GM18873 (cell line): ENCODE results near the gene TRMT1.

Experiments used
- ATAC-seq: cut with Tn5 transposase; IDR thresholded peaks from one replicate; pipeline ENCODE4 v1.9.1; 2021; ENCODE audit warnings: mild to moderate bottlenecking, moderate library complexity, moderate number of reproducible peaks; ENCODE audit not compliant: unreplicated experiment, low FRiP score

TRMT1 gene

GRCh38 chr19:13057147-13057572 lies 59.4 kb downstream of the TRMT1 start:
- no peak for ATAC-seq

GRCh38 chr19:13056052-13056660 lies 60.4 kb downstream of the TRMT1 start:
- ATAC-seq, result no peak

DNA sequence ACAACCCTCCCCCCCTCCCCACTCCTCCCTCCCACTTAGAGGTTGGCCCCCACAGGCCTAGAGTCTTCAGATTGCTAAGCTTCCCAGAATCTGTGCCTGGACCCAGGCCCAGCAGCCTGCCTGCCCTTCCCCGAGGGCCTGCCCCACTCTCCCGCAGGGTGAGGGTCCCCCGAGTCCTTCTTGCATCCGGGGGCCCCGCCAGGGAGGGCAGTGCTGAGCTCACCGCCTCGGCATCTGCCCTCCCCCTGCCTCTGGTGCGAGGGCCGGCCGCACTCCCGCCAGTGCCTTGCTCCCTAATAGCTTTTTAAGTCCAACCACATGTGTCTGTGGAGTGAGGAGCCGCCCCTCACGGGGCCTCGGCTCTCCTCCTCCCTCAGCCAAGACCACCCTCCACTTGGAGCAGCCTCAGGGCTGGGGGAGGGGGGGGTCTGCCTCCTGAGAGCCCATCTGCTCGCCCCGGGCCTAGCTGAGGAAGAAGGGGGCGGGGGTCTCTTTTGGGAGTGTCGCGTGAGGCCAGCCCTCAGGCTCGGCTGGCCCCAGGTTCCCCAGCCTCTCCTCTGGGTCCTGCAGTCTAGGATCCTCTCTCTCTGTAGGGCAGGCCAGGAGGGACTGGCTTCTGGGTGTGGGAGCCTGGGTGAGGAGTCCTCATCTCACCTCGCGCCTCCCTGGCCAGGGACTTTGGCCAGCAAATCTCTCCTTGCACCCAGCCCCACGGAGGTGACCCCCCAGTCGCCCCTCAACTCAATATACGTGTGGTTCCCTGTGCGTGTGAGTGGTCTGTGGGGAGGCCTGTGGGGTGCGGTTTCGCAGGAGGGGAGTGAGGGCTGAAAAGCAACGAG lies 61.1 kb downstream of the TRMT1 start:
- no peak for ATAC-seq
